Parathyroid adenoma (tissue), 2 donors: ENCODE results near the gene CEP164.

Experiments
- H2AFZ ChIP-seq: fragments of 300-600 bp; sonication (generic); one replicate; pipeline ENCODE4 v1.7.0; 2017; ENCODE audit warnings: antibody characterized with exemption, mild to moderate bottlenecking
- H3K27ac ChIP-seq: fragments of 300-600 bp; sonication (generic); one replicate; pipeline ENCODE4 v1.7.0; 2017
- H3K27me3 ChIP-seq: fragments of 300-600 bp; sonication (generic); one replicate; pipeline ENCODE4 v1.7.0; 2017; ENCODE audit warnings: low read length; ENCODE audit not compliant: control insufficient read depth, insufficient read depth
- H3K36me3 ChIP-seq: fragments of 300-600 bp; sonication (generic); one replicate; pipeline ENCODE4 v1.7.0; 2017; ENCODE audit warnings: low read length; ENCODE audit not compliant: control insufficient read depth, insufficient read depth
- H3K4me1 ChIP-seq: fragments of 300-600 bp; sonication (generic); one replicate; pipeline ENCODE4 v1.7.0; 2017; ENCODE audit warnings: control low read depth
- H3K4me2 ChIP-seq: fragments of 300-600 bp; sonication (generic); one replicate; pipeline ENCODE4 v1.7.0; 2017; ENCODE audit warnings: low read length
- H3K4me3 ChIP-seq: fragments of 300-600 bp; sonication (generic); one replicate; pipeline ENCODE4 v1.7.0; 2017; ENCODE audit warnings: low read depth, low read length
- H3K79me2 ChIP-seq: fragments of 300-600 bp; sonication (generic); one replicate; pipeline ENCODE4 v1.7.0; 2017; ENCODE audit warnings: control low read depth
- H3K9ac ChIP-seq: fragments of 300-600 bp; sonication (generic); one replicate; pipeline ENCODE4 v1.7.0; 2017; ENCODE audit warnings: mild to moderate bottlenecking
- H3K9me3 ChIP-seq: fragments of 300-600 bp; sonication (generic); one replicate; pipeline ENCODE4 v1.7.0; 2017; ENCODE audit warnings: low read length; ENCODE audit not compliant: control insufficient read depth
- TF ChIP-seq, protein P1 (sequence below): fragments of 300-600 bp; sonication (generic); IDR thresholded peaks from one replicate; pipeline ENCODE4 v1.7.0; 2017; ENCODE audit warnings: antibody characterized with exemption, mild to moderate bottlenecking
- donor health status: primary hyperparathyroidism.

Gene CEP164

DNA sequence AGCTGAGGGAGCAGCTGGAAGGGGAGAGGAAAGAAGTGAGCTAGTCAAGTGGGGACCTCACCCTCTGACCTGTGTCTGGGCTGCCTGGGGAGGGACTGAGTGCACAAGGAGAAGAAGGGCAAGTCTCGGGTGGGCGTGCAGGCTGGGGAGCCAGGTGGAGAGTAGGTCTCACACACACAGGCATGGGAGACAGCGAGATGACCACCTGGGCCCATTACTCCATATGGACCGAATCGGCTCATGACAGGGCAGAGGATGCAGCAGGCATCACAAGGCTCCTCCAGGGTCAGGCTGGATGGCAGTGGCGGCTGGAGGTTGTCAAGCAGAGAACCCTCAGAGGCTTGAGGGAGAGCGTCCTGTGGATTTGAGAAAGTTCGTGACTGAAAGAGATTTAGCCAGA lies 63.5 kb downstream of the CEP164 start:
- TF ChIP-seq, protein P1, sequence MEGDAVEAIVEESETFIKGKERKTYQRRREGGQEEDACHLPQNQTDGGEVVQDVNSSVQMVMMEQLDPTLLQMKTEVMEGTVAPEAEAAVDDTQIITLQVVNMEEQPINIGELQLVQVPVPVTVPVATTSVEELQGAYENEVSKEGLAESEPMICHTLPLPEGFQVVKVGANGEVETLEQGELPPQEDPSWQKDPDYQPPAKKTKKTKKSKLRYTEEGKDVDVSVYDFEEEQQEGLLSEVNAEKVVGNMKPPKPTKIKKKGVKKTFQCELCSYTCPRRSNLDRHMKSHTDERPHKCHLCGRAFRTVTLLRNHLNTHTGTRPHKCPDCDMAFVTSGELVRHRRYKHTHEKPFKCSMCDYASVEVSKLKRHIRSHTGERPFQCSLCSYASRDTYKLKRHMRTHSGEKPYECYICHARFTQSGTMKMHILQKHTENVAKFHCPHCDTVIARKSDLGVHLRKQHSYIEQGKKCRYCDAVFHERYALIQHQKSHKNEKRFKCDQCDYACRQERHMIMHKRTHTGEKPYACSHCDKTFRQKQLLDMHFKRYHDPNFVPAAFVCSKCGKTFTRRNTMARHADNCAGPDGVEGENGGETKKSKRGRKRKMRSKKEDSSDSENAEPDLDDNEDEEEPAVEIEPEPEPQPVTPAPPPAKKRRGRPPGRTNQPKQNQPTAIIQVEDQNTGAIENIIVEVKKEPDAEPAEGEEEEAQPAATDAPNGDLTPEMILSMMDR, result no peak
- Histone ChIP-seq H3K36me3 (no peaks in the 10 kb centered on the region), H3K27ac (no peak overlapping the region), H3K27me3 (no peaks in the 10 kb centered on the region), H2AFZ (no peak overlapping the region), H3K4me2 (no peak overlapping the region), H3K4me1 (no peaks in the 10 kb centered on the region), H3K79me2 (no peaks in the 10 kb centered on the region), H3K9me3 (no peaks in the 10 kb centered on the region), H3K9ac (no peak overlapping the region), H3K4me3 (no peak overlapping the region)

DNA sequence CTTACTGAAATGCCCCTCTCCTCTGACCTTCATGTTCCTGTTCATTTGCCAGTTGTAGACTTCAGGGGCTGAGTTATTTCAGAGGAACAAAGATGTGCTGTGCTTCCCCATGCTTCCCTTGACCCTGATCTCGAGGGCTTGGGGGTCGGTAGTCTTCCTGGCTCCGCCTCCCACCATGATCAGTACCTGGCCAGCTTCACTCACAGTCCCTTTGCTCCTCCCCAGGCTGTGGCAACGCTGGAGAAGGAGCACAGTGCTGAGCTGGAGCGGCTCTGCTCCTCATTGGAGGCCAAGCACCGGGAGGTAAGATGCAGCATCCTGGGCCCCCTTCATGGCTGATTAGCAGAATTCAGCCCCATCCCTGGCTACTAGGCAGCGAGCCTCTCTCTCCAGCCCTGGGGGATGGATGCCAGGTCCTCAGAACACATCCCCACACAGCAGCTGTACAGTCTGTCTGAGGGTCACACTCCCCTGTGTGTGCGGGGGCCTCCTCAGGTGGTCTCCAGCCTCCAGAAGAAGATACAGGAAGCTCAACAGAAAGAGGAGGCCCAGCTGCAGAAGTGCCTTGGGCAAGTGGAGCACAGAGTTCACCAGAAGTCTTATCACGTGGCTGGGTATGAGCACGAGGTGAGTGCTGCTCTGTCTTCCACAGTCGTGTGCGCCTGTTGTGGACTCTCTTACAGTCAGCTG lies 64.5 kb downstream of the CEP164 start:
- TF ChIP-seq, protein P1, result no peak
- Histone ChIP-seq H3K27me3 (no peaks in the 10 kb centered on the region), H3K9me3 (no peaks in the 10 kb centered on the region), H2AFZ (no peak overlapping the region), H3K4me1 (no peaks in the 10 kb centered on the region), H3K4me3 (no peak overlapping the region), H3K9ac (no peak overlapping the region), H3K36me3 (no peaks in the 10 kb centered on the region), H3K79me2 (no peaks in the 10 kb centered on the region), H3K27ac (no peak overlapping the region), H3K4me2 (no peak overlapping the region)

DNA sequence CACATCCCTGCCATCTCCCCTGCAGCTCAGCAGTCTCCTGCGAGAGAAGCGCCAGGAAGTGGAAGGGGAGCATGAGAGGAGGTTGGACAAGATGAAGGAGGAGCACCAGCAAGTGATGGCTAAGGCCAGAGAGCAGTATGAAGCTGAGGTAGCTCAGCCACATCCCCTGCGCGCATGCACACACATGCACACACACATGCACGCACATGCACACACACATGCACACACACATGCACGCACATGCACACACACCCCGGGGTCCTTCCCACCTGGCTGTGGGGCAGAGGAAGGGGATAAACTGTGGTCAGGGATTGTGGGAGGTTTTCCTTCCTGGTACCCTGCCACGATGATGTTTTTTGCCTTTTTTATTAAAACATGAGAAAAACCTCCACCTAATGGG lies 65.3 kb downstream of the CEP164 start:
- no peak overlapping the region for H2AFZ ChIP-seq
- TF ChIP-seq, protein P1, result no peak
- H3K9me3 ChIP-seq, result no peaks in the 10 kb centered on the region
- H3K27me3 ChIP-seq, result no peaks in the 10 kb centered on the region
- H3K36me3 ChIP-seq, result no peaks in the 10 kb centered on the region
- no peak overlapping the region for H3K4me2 ChIP-seq
- no peak overlapping the region for H3K4me3 ChIP-seq
- no peaks in the 10 kb centered on the region for H3K79me2 ChIP-seq
- no peak overlapping the region for H3K27ac ChIP-seq
- H3K9ac ChIP-seq, result no peak overlapping the region
- no peaks in the 10 kb centered on the region for H3K4me1 ChIP-seq

DNA sequence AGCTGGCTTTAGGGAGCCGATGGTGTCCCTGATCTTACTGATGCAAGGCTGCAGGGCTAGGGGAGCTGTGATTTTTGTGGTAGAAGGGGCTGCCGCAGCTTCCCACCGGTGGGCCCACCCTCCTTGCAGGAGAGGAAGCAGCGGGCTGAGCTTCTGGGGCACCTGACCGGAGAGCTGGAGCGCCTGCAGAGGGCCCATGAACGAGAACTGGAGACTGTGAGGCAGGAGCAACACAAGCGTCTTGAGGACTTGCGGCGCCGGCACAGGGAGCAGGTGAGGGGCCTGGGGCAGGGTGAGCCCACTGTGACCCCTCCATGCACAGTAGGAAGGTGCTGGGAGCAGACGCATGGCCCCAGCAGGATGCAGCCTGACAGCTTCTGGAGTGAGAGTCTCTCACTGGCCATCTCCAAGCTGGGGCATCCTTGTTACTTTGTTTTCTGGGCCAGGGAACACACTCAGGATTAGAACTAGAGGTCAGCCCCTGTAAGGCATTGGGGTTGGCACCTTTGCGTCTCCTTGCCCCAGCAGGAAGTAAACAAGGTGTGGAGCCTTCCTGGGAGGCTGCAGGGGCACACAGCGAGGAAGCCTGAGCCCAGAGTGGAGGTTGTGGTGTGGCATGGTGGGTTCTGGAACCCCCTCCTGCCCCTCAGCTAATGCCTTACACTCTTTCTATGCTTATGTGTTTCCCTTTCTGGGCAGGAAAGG lies 66.7 kb downstream of the CEP164 start:
- Histone ChIP-seq H3K4me1 (no peaks in the 10 kb centered on the region), H3K9me3 (no peaks in the 10 kb centered on the region), H3K36me3 (no peaks in the 10 kb centered on the region), H3K27ac (no peak overlapping the region), H3K4me3 (no peak overlapping the region), H2AFZ (no peak overlapping the region), H3K79me2 (no peaks in the 10 kb centered on the region), H3K27me3 (no peaks in the 10 kb centered on the region), H3K9ac (no peak overlapping the region), H3K4me2 (no peak overlapping the region)
- TF ChIP-seq, protein P1, result no peak
